NOMO-1 treated with dmso at 0.1 percent for 144 hours (cell line): ENCODE data around the gene TCHHL1.
A peak's percentile ranks its signal among the peaks of the same experiment; 100 is the strongest.

ENCODE experiments used
- DNase-seq: peaks from one replicate; lab custom pipeline; 2025; ENCODE audit not compliant: unreplicated experiment; lab: John Stamatoyannopoulos, UW

TCHHL1 gene

DNA sequence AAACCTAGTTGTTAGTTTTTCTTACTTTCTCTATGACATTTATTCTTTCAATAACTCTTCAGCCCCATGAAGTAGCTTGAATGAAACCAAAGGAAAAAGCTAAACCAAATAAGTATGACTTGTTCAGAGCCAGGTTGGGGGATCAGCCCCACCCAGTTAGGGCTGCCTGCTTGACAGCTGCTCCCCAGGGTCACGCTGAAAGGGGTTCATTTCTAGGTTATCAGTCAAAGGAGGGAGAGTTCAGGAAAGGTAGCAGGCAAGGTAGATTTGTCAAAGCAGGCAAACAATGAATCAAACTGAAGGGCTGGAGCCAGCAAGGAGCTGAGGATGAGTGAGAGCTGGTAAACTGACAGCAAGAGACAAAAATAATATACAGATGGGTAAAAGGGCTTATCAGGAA is 49.0 kb downstream of the TCHHL1 start:
- no peak for DNase-seq

DNA sequence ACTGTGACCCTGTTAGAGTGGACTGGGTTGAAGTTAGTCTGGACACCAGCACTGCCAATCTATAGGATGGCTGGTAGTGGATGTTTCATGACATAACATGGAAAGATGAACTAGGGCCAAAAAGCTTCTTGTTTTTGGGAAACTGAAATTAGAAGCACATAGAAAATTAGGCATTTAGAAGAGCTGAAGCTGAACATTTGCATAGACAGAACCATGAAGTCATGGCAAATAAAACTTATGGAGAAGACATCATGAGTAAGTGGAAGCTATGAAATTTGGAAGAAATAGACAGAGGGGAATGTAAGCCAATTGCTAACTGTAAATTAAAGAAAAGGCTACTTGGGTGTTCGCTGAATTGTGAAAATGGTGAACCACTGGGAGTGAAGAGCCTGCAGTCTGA is 49.4 kb downstream of the TCHHL1 start:
- no peak for DNase-seq

DNA sequence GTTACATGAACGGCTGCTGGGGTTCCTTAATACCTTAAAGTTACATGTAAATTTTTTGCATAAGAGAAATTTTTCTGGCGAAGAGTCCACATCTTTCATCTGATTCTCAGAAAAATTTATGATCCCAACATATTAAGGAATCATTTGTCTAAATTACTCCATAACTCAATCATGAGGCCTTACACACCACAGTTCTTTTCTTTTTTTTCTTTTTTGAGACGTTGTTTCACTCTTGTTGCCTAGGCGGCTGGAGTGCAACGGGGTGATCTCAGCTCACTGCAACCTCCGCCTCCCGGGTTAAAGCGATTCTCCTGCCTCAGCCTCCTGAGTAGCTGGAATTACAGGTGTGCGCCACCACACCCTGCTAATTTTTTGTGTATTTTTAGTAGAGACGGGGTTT is 50.0 kb downstream of the TCHHL1 start:
- no peak for DNase-seq

DNA sequence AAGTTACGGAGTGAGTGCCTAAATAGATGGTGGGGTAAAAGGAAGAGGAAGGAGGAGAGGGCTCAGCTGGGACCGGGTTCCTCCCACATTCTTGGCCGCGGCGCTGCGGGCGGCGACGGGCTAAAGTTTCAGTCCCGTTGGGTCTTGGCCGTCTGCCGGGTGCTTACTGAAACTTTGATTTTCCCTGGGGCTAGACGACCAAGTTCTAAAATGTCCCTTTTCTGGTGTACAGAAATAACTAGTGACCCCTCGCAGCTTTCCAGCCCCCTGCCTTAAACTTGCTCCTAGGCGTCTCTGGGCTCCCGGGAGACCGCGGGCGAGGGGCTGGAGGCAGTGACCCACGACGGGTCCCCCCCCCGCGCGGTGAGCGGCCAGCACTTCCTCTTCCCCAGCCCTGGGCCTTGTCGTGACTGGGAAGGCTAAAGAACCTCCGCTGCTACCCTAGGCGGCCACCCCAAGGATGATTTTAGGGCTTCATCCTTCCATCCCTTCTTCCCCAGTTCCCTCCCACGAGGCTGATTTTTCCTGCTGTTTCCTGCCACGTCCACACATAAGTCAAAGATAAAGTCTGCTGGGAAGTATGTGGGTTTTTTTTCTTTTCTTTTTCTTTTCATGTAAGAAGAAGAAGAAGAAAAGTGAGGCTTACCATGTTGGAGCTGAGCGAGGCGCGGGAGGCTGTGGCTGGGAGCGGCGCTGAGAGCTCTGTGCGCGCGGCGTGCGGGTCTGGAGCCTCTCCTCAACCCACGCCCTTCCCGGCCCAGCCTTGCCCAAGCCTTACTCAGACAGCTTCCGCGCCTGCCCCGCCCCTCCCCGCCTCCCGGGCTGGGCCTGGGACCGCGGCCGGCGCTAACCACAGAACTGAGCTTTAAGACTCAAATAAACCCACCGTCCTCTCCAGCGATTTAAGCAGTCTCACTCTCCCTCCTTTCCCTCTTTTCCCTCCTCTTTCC is 52.3 kb downstream of the TCHHL1 start, which contains the start of gene S100A11:
Gene S100A11, minus strand, starts transcription at position 738 of the 950 bp plus-strand sequence. Its CDS starts 89 bp downstream, at position 649.
- peak; percentile 81 for DNase-seq

DNA sequence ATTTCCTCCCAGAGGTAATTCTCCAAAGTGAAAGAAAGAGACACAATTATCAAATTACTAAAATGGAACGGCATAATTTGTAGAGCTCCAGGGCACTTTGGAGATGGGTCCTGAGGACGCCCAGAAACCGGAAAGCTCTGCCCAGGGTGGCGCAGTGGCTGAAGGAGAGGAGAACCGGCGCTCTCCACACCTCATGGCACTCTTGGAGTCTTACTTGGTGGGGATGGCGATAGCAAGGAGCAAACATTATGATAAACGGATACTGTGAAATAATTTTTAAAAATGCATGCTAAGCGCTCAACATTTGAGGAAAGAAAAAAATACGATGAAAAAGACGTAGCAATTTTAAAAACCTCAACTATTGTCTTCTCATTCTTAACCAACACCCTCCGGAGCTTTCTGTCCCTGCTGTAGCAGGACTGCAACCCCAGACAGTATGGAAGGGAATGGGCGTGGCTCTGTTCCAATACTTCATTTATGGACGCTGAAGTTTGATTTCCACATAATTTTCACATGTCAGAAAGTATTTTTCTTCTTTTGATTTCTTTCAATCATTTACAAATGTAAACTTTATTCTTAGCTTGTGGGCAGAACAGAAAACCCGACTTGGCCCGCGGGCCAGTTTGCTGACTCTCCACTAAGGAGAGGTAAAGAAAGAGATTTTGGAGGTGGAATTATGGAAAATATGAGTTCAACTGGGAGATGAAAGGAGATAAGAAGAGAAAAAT is 53.2 kb downstream of the TCHHL1 start:
- no peak for DNase-seq

DNA sequence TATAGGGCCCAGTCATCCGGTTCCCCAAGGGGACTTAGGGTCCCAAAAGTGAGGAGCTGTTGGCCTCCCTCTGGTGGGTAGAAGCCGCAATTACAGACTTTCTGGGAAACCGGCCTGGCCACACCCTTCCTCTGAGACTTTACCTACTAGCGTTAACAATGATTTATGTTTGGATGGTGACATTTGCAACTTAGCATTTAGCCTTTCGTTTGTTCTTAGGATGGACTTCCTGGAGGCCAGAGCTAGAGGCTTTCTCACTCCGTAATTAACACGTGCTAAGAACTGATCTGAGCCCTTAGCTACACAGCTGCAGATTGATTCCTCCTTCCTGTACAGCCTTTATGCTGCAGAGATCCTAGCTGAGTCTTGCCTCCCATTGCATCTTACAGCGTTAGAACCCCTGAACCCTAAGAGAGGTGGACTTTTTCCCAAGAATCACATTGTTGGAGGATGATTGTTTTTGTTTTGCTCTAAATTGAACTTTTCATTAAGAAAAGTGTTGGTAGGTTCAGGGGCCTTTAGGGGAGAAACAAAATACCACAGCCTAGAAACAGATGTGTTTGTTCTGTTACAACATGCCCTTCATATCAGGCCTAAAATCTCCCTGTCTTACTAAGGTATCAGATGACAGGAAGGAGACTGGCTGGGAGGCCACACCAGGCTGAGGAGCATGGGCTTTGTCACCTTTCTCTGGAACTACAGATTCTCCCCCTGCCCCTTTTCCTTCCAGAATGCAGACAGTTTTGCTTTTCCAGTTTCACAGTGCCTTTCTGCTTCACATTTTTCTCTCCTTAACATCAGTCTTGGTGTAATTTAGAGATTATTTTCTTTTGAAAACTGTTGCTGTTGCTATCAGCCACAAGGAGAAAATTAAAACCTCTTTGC is 54.0 kb downstream of the TCHHL1 start:
- peak; percentile 76 for DNase-seq

GRCh38 chr1:152034324-152034653 is 54.6 kb downstream of the TCHHL1 start:
- no peak for DNase-seq
